H1 (cell line): ENCODE measurements around the gene CALCOCO2. TPM values are rescaled to one million over a fixed set of nuclear protein-coding genes. Genes with fewer than 3 reads are reported as not detected.

Experiments
- CTCF ChIA-PET: fragments of 300-600 bp; sonication (Branson Sonifier 250); formaldehyde crosslinking; loops from one replicate; lab custom pipeline; 2021; ENCODE audit not compliant: partially characterized antibody; lab: Charles Lee
- POLR2A ChIA-PET: fragments of 300-600 bp; sonication (Branson Sonifier 250); formaldehyde crosslinking; loops from one replicate; lab custom pipeline; 2021; ENCODE audit warnings: inconsistent platforms; ENCODE audit not compliant: partially characterized antibody; lab: Charles Lee
- DNase-seq, 2 experiments: peaks; one replicate each; pipeline versions ENCODE4 v3.0.0 to v3.0.0-alpha.2; 2010 to 2022; ENCODE audit warnings: low spot score in 2 of 2, low read depth in 1 of 2, mixed read lengths in 1 of 2
- FAIRE-seq: peaks from 2 replicates; lab custom pipeline; 2011; peaks lifted over from hg19 to GRCh38; lab: Jason Lieb, UNC
- H2AFZ ChIP-seq: 2 replicates; pipeline ENCODE4 v1.8.1; 2012; ENCODE audit warnings: low read length, inconsistent platforms
- H2AK5ac ChIP-seq: 2 replicates; pipeline ENCODE4 v1.6.1; 2013; ENCODE audit warnings: low read depth, low read length
- H2BK120ac ChIP-seq: replicated peaks from 2 replicates; pipeline ENCODE3; 2013; ENCODE audit warnings: low read depth, low read length, inconsistent platforms
- H2BK12ac ChIP-seq: 2 replicates; pipeline ENCODE4 v1.6.1; 2013; ENCODE audit warnings: low read depth, low read length
- H2BK15ac ChIP-seq: 2 replicates; pipeline ENCODE4 v1.6.1; 2013; ENCODE audit warnings: low read length
- H2BK20ac ChIP-seq: 2 replicates; pipeline ENCODE4 v1.6.1; 2013; ENCODE audit warnings: low read length
- H2BK5ac ChIP-seq: 2 replicates; pipeline ENCODE4 v1.6.1; 2013; ENCODE audit warnings: low read depth, low read length
- H3K14ac ChIP-seq: 2 replicates; pipeline ENCODE4 v1.6.1; 2013; ENCODE audit warnings: inconsistent platforms; ENCODE audit not compliant: insufficient read length
- H3K18ac ChIP-seq: 2 replicates; pipeline ENCODE4 v1.6.1; 2013; ENCODE audit warnings: low read length; ENCODE audit errors: extremely low read depth
- H3K23ac ChIP-seq: 2 replicates; pipeline ENCODE4 v1.6.1; 2013; ENCODE audit warnings: inconsistent platforms; ENCODE audit not compliant: insufficient read length
- H3K23me2 ChIP-seq: 2 replicates; pipeline ENCODE4 v1.6.1; 2013; ENCODE audit warnings: low read depth, low read length
- H3K27ac ChIP-seq: 2 replicates; pipeline ENCODE4 v1.6.1; 2011; ENCODE audit warnings: low read depth, low read length, inconsistent platforms
- H3K27me3 ChIP-seq, 4 experiments: replicated peaks in 1 of 4; 1 replicate in 1 of 4; 2 replicates in 3 of 4; pipeline versions ENCODE4 v1.6.1 to v1.8.1; 2011 to 2013; ENCODE audit warnings: low read length in 3 of 4, mild to moderate bottlenecking in 3 of 4, inconsistent platforms in 2 of 4, mixed read lengths in 2 of 4, moderate library complexity in 1 of 4; ENCODE audit not compliant: control insufficient read depth in 3 of 4, insufficient read depth in 3 of 4; ENCODE audit errors: extremely low read depth in 1 of 4
- H3K36me3 ChIP-seq, 4 experiments: 2 replicates each; pipeline versions ENCODE4 v1.6.1 to v1.8.1; 2011 to 2013; ENCODE audit warnings: mild to moderate bottlenecking in 4 of 4, low read length in 3 of 4, moderate library complexity in 2 of 4, control low read depth in 1 of 4, inconsistent platforms in 1 of 4; ENCODE audit not compliant: insufficient read depth in 4 of 4, control insufficient read depth in 2 of 4
- H3K4ac ChIP-seq: replicated peaks from 2 replicates; pipeline ENCODE3; 2013; ENCODE audit warnings: low read length, low read depth, mixed read lengths, inconsistent platforms; ENCODE audit not compliant: insufficient read length
- H3K4me1 ChIP-seq, 4 experiments: replicated peaks in 1 of 4; 1 replicate in 1 of 4; 2 replicates in 3 of 4; pipeline versions ENCODE4 v1.6.1 to v1.8.1; 2011 to 2013; ENCODE audit warnings: low read length in 3 of 4, inconsistent platforms in 2 of 4, mixed read lengths in 1 of 4; ENCODE audit not compliant: insufficient read depth in 4 of 4, control insufficient read depth in 3 of 4
- H3K4me2 ChIP-seq, 2 experiments: 2 replicates each; pipeline versions ENCODE4 v1.6.1 to v1.8.1; 2011 to 2013; ENCODE audit warnings: low read depth in 2 of 2, low read length in 2 of 2, control low read depth in 1 of 2, inconsistent platforms in 1 of 2, mild to moderate bottlenecking in 1 of 2; ENCODE audit not compliant: insufficient read depth in 1 of 2
- H3K4me3 ChIP-seq, 4 experiments: fragments of 200-600, 300-600 bp in 1 of 4; sonication (generic), shearing (Covaris generic), sonication (Bioruptor Twin) in 1 of 4; 2 replicates each; pipeline versions ENCODE4 v1.5.1 to v1.8.1; 2011 to 2016; ENCODE audit warnings: low read length in 4 of 4, low read depth in 3 of 4, control low read depth in 2 of 4, inconsistent platforms in 2 of 4, mild to moderate bottlenecking in 2 of 4, mixed read lengths in 1 of 4, moderate library complexity in 1 of 4; ENCODE audit not compliant: insufficient read depth in 2 of 4; ENCODE audit errors: extremely low read depth in 1 of 4
- H3K56ac ChIP-seq: replicated peaks from 2 replicates; pipeline ENCODE3; 2013; ENCODE audit warnings: low read depth, mild to moderate bottlenecking, mixed read lengths, low read length, inconsistent platforms; ENCODE audit not compliant: insufficient read length
- H3K79me1 ChIP-seq: 2 replicates; pipeline ENCODE4 v1.6.1; 2013; ENCODE audit warnings: low read depth, low read length, control low read depth
- H3K79me2 ChIP-seq, 2 experiments: 2 replicates each; pipeline versions ENCODE4 v1.6.1 to v1.8.1; 2012 to 2013; ENCODE audit warnings: low read length in 2 of 2, mild to moderate bottlenecking in 2 of 2, inconsistent platforms in 1 of 2; ENCODE audit not compliant: insufficient read depth in 2 of 2, control insufficient read depth in 1 of 2
- H3K9ac ChIP-seq, 4 experiments: replicated peaks in 1 of 4; 1 replicate in 1 of 4; 2 replicates in 3 of 4; pipeline versions ENCODE4 v1.6.1 to v1.8.1; 2011 to 2013; ENCODE audit warnings: low read depth in 3 of 4, low read length in 3 of 4, control low read depth in 2 of 4, mild to moderate bottlenecking in 2 of 4, moderate library complexity in 2 of 4, inconsistent platforms in 1 of 4; ENCODE audit errors: extremely low read depth in 1 of 4
- H3K9me3 ChIP-seq, 2 experiments: 2 replicates each; pipeline versions ENCODE4 v1.6.1 to v1.8.1; 2012 to 2013; ENCODE audit warnings: mild to moderate bottlenecking in 2 of 2, moderate library complexity in 2 of 2, control low read depth in 1 of 2, inconsistent platforms in 1 of 2, low read depth in 1 of 2, low read length in 1 of 2, mixed read lengths in 1 of 2; ENCODE audit not compliant: insufficient read depth in 2 of 2
- H4K20me1 ChIP-seq, 2 experiments: replicated peaks in 1 of 2; 2 replicates each; pipeline versions ENCODE3 to v1.8.1; 2011 to 2013; ENCODE audit warnings: inconsistent platforms in 2 of 2, low read length in 2 of 2, mild to moderate bottlenecking in 1 of 2; ENCODE audit not compliant: insufficient read depth in 2 of 2, control insufficient read depth in 1 of 2
- H4K5ac ChIP-seq: 2 replicates; pipeline ENCODE4 v1.6.1; 2013; ENCODE audit warnings: low read length, low read depth, mixed read lengths, inconsistent platforms; ENCODE audit not compliant: insufficient read length
- H4K8ac ChIP-seq: 2 replicates; pipeline ENCODE4 v1.8.0; 2013; ENCODE audit warnings: mild to moderate bottlenecking, moderate library complexity, low read length, inconsistent platforms; ENCODE audit not compliant: insufficient read depth; ENCODE audit errors: extremely low read depth
- H4K91ac ChIP-seq: replicated peaks from 2 replicates; pipeline ENCODE3; 2013; ENCODE audit warnings: low read length, mixed read lengths, inconsistent platforms; ENCODE audit not compliant: insufficient read length
- CHD1 ChIP-seq: IDR thresholded peaks from 2 replicates; pipeline ENCODE4 v1.6.1; 2012; ENCODE audit warnings: low read depth, low read length, improper control_type of control experiment
- CTBP2 ChIP-seq: IDR thresholded peaks from 2 replicates; pipeline ENCODE4 v1.7.0; 2011; ENCODE audit warnings: borderline replicate concordance, mild to moderate bottlenecking, moderate library complexity, mixed read lengths, low read length; ENCODE audit not compliant: insufficient read depth, insufficient read length
- HDAC2 ChIP-seq, 2 experiments: fragments of 300-600 bp in 1 of 2; sonication (generic) in 1 of 2; IDR thresholded peaks; 2 replicates each; pipeline ENCODE4 v1.6.1; 2011 to 2012; ENCODE audit warnings: low read depth in 2 of 2, low read length in 2 of 2, mild to moderate bottlenecking in 2 of 2, moderate library complexity in 2 of 2, borderline replicate concordance in 1 of 2, inconsistent platforms in 1 of 2
- JUN ChIP-seq: IDR thresholded peaks from 2 replicates; pipeline ENCODE4 v1.6.1; 2011; ENCODE audit warnings: low read depth, mild to moderate bottlenecking, improper control_type of control experiment, low read length
- NRF1 ChIP-seq: IDR thresholded peaks from 2 replicates; pipeline ENCODE4 v1.6.1; 2011; ENCODE audit warnings: mild to moderate bottlenecking, low read depth, low read length, improper control_type of control experiment
- RXRA ChIP-seq: IDR thresholded peaks from 2 replicates; pipeline ENCODE4 v1.6.1; 2011; ENCODE audit warnings: low read depth, mild to moderate bottlenecking, low read length, moderate library complexity; ENCODE audit not compliant: insufficient read depth
- SIRT6 ChIP-seq: IDR thresholded peaks from one replicate; pipeline ENCODE4 v1.7.1; 2012; ENCODE audit warnings: low read length, inconsistent platforms
- SUZ12 ChIP-seq: fragments of 200-600 bp; sonication (generic); IDR thresholded peaks from 2 replicates; pipeline ENCODE4 v1.6.1; 2012; ENCODE audit warnings: mild to moderate bottlenecking, inconsistent platforms, low read length, moderate library complexity, mixed read lengths
- WGBS, 2 experiments: shearing (Covaris generic) in 1 of 2; methylation state at CpG; one replicate each; pipeline versions ENCODE4 v1.1.6 to v1.1.7; 2013 to 2015; ENCODE audit warnings: low lambda C conversion rate in 2 of 2, mixed read lengths in 2 of 2, inconsistent platforms in 1 of 2, low coverage in 1 of 2, missing lambda C conversion rate in 1 of 2; ENCODE audit not compliant: insufficient replicate concordance in 2 of 2, insufficient coverage in 1 of 2, insufficient read length in 1 of 2; ENCODE audit errors: extremely low coverage in 1 of 2, missing lambda C conversion rate in 1 of 2; 5-methylcytosine and 5-hydroxymethylcytosine counted together
- polyA plus RNA-seq, 7 experiments: library from polyadenylated mRNA; depleted of rRNA in 3 of 7; stranded (reverse) in 5 of 7; unstranded in 2 of 7; fragments of >200 nt in 5 of 7; fragments of 200-250 nt in 2 of 7; gene quantifications; 1 replicate in 5 of 7; 2 replicates in 1 of 7; 4 replicates in 1 of 7; pipeline versions ENCODE4 v1.2.1 to v1.2.3, GENCODE V29; 2011 to 2013; ENCODE audit warnings: missing spikeins in 2 of 7, mixed read lengths in 2 of 7
- total RNA-seq: library from RNA; stranded (reverse); fragmentation: NEBNext Ultra II Directional; extraction: Animal tissue kit (Norgen Biotek cat#: 25700); gene quantifications from 2 replicates; pipeline ENCODE4 v1.2.1, GENCODE V29; 2021

The CALCOCO2 gene
- total and polyA plus RNA-seq, 2 of the 8 experiments (the other 6 are each of a cell fraction or from before 2014, with no cell fraction given), result 12.1 to 31.8 TPM

- 89% methylated on average over 1 of the region's 1 CpG; no CpG with 5 or more reads in 1 of the 2 experiments for WGBS, 2 experiments
- Histone ChIP-seq H2BK120ac (no peak overlapping the region), H4K91ac (no peak overlapping the region), H4K8ac (no peak overlapping the region), H3K4me2 (no peak overlapping the region), H3K18ac (no peak overlapping the region), H3K27me3 (no peaks in the 10 kb centered on the region), H2BK5ac (no peak overlapping the region), H3K4me3 (no peak overlapping the region), H3K4ac (no peak overlapping the region), H3K9me3 (no peaks in the 10 kb centered on the region), H3K36me3 (peaks cover 0 to 3% (median 1%) of the 10 kb centered on the region in 4 experiments; a peak in 3 of 8 replicates), H3K23ac (no peak overlapping the region), H3K79me1 (no peaks in the 10 kb centered on the region), H4K20me1 (peaks cover 0 to 4% of the 10 kb centered on the region in 2 experiments), H2BK15ac (no peak overlapping the region), H2BK12ac (no peak overlapping the region), H3K56ac (no peak overlapping the region), H4K5ac (no peak overlapping the region), H3K4me1 (no peaks in the 10 kb centered on the region), H3K9ac (no peak overlapping the region; a peak in 1 of 7 replicates), H2AFZ (no peak overlapping the region), H3K23me2 (no peaks in the 10 kb centered on the region), H3K27ac (no peak overlapping the region), H3K14ac (no peak overlapping the region), H3K79me2 (no peaks in the 10 kb centered on the region), H2BK20ac (no peak overlapping the region), H2AK5ac (no peak overlapping the region)
- ChIA-PET POLR2A (interaction anchor here (0.6 to 1.2 kb wide), 3 partner anchors 8 to 28 kb away, joined by 3 to 4 read pairs (median 4); partner anchors contain the start of gene ATP5MC1), CTCF (no interaction called here)
- FAIRE-seq (no peak), DNase-seq (no peak)
- TF ChIP-seq JUN (no peak), CTBP2 (no peak), CHD1 (no peak), SUZ12 (no peak), HDAC2 (IDR thresholded peaks at IDR 0.05; ENCODE audit: borderline replicate concordance in 1 of 2, low read depth in 2 of 2, low read length in 2 of 2) (no peak), NRF1 (no peak), RXRA (no peak), SIRT6 (no peak)
Observed at GRCh38 chr17:48901241-48901640, 70.4 kb downstream of the CALCOCO2 start.
